K562 (cell line): Measurements from ENCODE around the gene OR8G5. TPM values are rescaled to one million over a fixed set of nuclear protein-coding genes. Genes with fewer than 3 reads are reported as not detected.

Experiments
- ATAC-seq: fragments of 200-7000 bp; cut with Tn5 transposase; 3 replicates; pipeline ENCODE4 v1.9.1; 2020; ENCODE audit warnings: moderate library complexity
- BruUV-seq: library from RNA; stranded (reverse); fragments of 400-500 nt; replicated peaks from 2 replicates; lab custom pipeline; 2021; lab: Mats Ljungman, UMichigan
- CTCF ChIA-PET: fragments of 300-600 bp; formaldehyde crosslinking; extraction: SDS; loops from one replicate; lab custom pipeline; 2021; ENCODE audit warnings: low intra/inter-chr PET ratio; lab: Yijun Ruan, JAX
- POLR2A ChIA-PET: fragments of 300-600, 350-650 bp; sonication (Branson Sonifier 250); formaldehyde crosslinking; extraction: SDS; loops from one replicate; lab custom pipeline; 2021; ENCODE audit warnings: antibody characterized with exemption, inconsistent platforms; lab: Yijun Ruan, JAX
- DNase-seq, 4 experiments: peaks; one replicate each; pipeline versions ENCODE4 v3.0.0 to v3.0.0-alpha.2; 2011 to 2018; ENCODE audit warnings: low spot score in 3 of 4, mixed read lengths in 3 of 4; ENCODE audit errors: extremely low read depth in 1 of 4
- FAIRE-seq: peaks from 2 replicates; lab custom pipeline; 2011; peaks lifted over from hg19 to GRCh38; lab: Jason Lieb, UNC
- H2AFZ ChIP-seq: 2 replicates; pipeline ENCODE4 v1.6.0; 2011; ENCODE audit warnings: low read depth, low read length, control low read depth, inconsistent platforms
- H3K27ac ChIP-seq: fragments of 200-600 bp; 3 replicates; pipeline ENCODE4 v1.8.0; 2011; ENCODE audit warnings: low read depth, mild to moderate bottlenecking, control low read depth, inconsistent platforms, low read length, moderate library complexity, mixed read lengths; ENCODE audit errors: extremely low read depth
- H3K27me3 ChIP-seq, 2 experiments: fragments of 300-600 bp in 1 of 2; 2 replicates in 1 of 2; 3 replicates in 1 of 2; pipeline versions ENCODE4 v1.6.0 to v1.8.0; 2011; ENCODE audit warnings: inconsistent platforms in 2 of 2, low read length in 2 of 2, mild to moderate bottlenecking in 1 of 2, mixed read lengths in 1 of 2, moderate library complexity in 1 of 2; ENCODE audit not compliant: control insufficient read depth in 2 of 2, insufficient read depth in 2 of 2
- H3K36me3 ChIP-seq: fragments of 300-600 bp; 3 replicates; pipeline ENCODE4 v1.8.0; 2011; ENCODE audit warnings: mild to moderate bottlenecking, low read length, inconsistent platforms; ENCODE audit not compliant: control insufficient read depth, insufficient read depth
- H3K4me1 ChIP-seq, 2 experiments: fragments of 200-600 bp in 1 of 2; replicated peaks in 1 of 2; 2 replicates in 1 of 2; 3 replicates in 1 of 2; pipeline versions ENCODE4 v1.5.1 to v1.8.0; 2011; ENCODE audit warnings: inconsistent platforms in 2 of 2, low read length in 2 of 2, mild to moderate bottlenecking in 1 of 2, mixed read lengths in 1 of 2, moderate library complexity in 1 of 2; ENCODE audit not compliant: control insufficient read depth in 2 of 2, insufficient read depth in 2 of 2
- H3K4me2 ChIP-seq: 2 replicates; pipeline ENCODE4 v1.6.1; 2011; ENCODE audit warnings: low read length, control low read depth, inconsistent platforms, mixed read lengths; ENCODE audit not compliant: insufficient read depth
- H3K4me3 ChIP-seq: fragments of 200-600 bp; sonication (generic), shearing (Covaris generic); 2 replicates; pipeline ENCODE4 v1.5.1; 2016; ENCODE audit warnings: control low read depth, inconsistent platforms
- H3K79me2 ChIP-seq: fragments of 200-600 bp; 3 replicates; pipeline ENCODE4 v1.8.0; 2011; ENCODE audit warnings: low read length, inconsistent platforms; ENCODE audit not compliant: control insufficient read depth, insufficient read depth
- H3K9ac ChIP-seq, 2 experiments: 2 replicates each; pipeline versions ENCODE4 v1.6.0 to v1.6.1; 2011; ENCODE audit warnings: low read depth in 2 of 2, low read length in 2 of 2, control low read depth in 1 of 2, inconsistent platforms in 1 of 2, mild to moderate bottlenecking in 1 of 2, mixed read lengths in 1 of 2; ENCODE audit not compliant: insufficient read depth in 1 of 2
- H3K9me1 ChIP-seq: one replicate; pipeline ENCODE4 v1.6.0; 2011; ENCODE audit warnings: inconsistent platforms, mild to moderate bottlenecking, low read length, moderate library complexity; ENCODE audit not compliant: control insufficient read depth, insufficient read depth
- H3K9me3 ChIP-seq: replicated peaks from 2 replicates; pipeline ENCODE4 v1.5.1; 2011; ENCODE audit warnings: low read depth, low read length, inconsistent platforms; ENCODE audit not compliant: control insufficient read depth, insufficient read depth
- H4K20me1 ChIP-seq: replicated peaks from 2 replicates; pipeline ENCODE4 v1.6.1; 2011; ENCODE audit warnings: low read length, inconsistent platforms, mixed read lengths; ENCODE audit not compliant: control insufficient read depth, insufficient read depth
- CSDE1 ChIP-seq, 2 experiments: fragments of 450-650 bp; IDR thresholded peaks; 2 replicates each; pipeline ENCODE4 v1.6.1; 2016; ENCODE audit warnings: mild to moderate bottlenecking in 1 of 2
- DDX20 ChIP-seq: fragments of 450-650 bp; IDR thresholded peaks from 2 replicates; pipeline ENCODE4 v1.6.1; 2016; ENCODE audit warnings: missing genetic modification characterization, low read depth, mild to moderate bottlenecking, missing compliant biosample characterization, moderate library complexity
- DMBX1 ChIP-seq: fragments of 250-450 bp; sonication (Bioruptor Pico); IDR thresholded peaks from 2 replicates; pipeline ENCODE4 v1.8.0; 2022; ENCODE audit warnings: inconsistent platforms, mild to moderate bottlenecking, moderate library complexity, borderline replicate concordance
- FOSL1 ChIP-seq: fragments of 200-800 bp; sonication (Bioruptor generic); conservative IDR thresholded peaks from 2 replicates; pipeline ENCODE4 v1.6.1; 2016; ENCODE audit warnings: missing genetic modification characterization, missing compliant biosample characterization
- KDM4B ChIP-seq, 2 experiments: fragments of 450-650 bp in 1 of 2; sonication (generic) in 1 of 2; IDR thresholded peaks; 2 replicates each; pipeline ENCODE4 v1.6.1; 2016 to 2017; ENCODE audit warnings: borderline replicate concordance in 2 of 2, antibody characterized with exemption in 1 of 2, low read depth in 1 of 2, mild to moderate bottlenecking in 1 of 2
- NFE2L1 ChIP-seq: fragments of 450-650 bp; IDR thresholded peaks from 2 replicates; pipeline ENCODE4 v1.6.1; 2016; ENCODE audit warnings: missing genetic modification characterization, low read depth, mild to moderate bottlenecking, missing compliant biosample characterization, moderate library complexity, borderline replicate concordance
- NFIC ChIP-seq: fragments of 450-650 bp; IDR thresholded peaks from 2 replicates; pipeline ENCODE4 v1.6.1; 2017; ENCODE audit warnings: mild to moderate bottlenecking, inconsistent platforms
- SMAD3 ChIP-seq: fragments of 450-650 bp; formaldehyde crosslinking; conservative IDR thresholded peaks from 2 replicates; pipeline ENCODE4 v1.4.0; 2020; ENCODE audit warnings: mild to moderate bottlenecking
- USF2 ChIP-seq: sonication (generic); formaldehyde crosslinking; IDR thresholded peaks from 2 replicates; pipeline ENCODE4 v1.5.0; 2020; ENCODE audit warnings: missing genetic modification reagents
- XRCC4 ChIP-seq: IDR thresholded peaks from one replicate; pipeline ENCODE4 v1.6.1; 2011; ENCODE audit not compliant: insufficient read depth, insufficient read length; ENCODE audit errors: extremely low read depth
- ZBTB1 ChIP-seq: sonication (generic); formaldehyde crosslinking; IDR thresholded peaks from 2 replicates; pipeline ENCODE4 v1.8.1; 2023; ENCODE audit warnings: missing genetic modification reagents, low read depth, mild to moderate bottlenecking, borderline replicate concordance
- ZKSCAN1 ChIP-seq: fragments of 150-350 bp; IDR thresholded peaks from 2 replicates; pipeline ENCODE4 v1.6.1; 2016; ENCODE audit warnings: low read depth, low read length
- ZNF644 ChIP-seq: fragments of 200-800 bp; sonication (Bioruptor generic); IDR thresholded peaks from 2 replicates; pipeline ENCODE4 v1.6.1; 2016; ENCODE audit warnings: low read depth, missing genetic modification characterization, missing compliant biosample characterization
- ZNF695 ChIP-seq: fragments of 450-650 bp; formaldehyde crosslinking; IDR thresholded peaks from 2 replicates; pipeline ENCODE4 v1.4.0; 2020; ENCODE audit warnings: mild to moderate bottlenecking, moderate library complexity
- ZNF766 ChIP-seq: fragments of 200-800 bp; sonication (Bioruptor generic); conservative IDR thresholded peaks from 2 replicates; pipeline ENCODE4 v1.6.1; 2016; ENCODE audit warnings: missing genetic modification characterization, missing compliant biosample characterization
- WGBS: fragments of 100-300 bp; shearing (Covaris generic); methylation state at CpG from one replicate; pipeline ENCODE4 v1.1.6; 2016; ENCODE audit warnings: low coverage, mixed read lengths; ENCODE audit not compliant: insufficient coverage; ENCODE audit errors: missing lambda C conversion rate; 5-methylcytosine and 5-hydroxymethylcytosine counted together
- in situ Hi-C: fragments of 300-500 bp; cut with MboI; formaldehyde crosslinking; loops from 4 replicates; pipeline ENCODE4 v1.15.0; 2018; ENCODE audit warnings: inconsistent platforms, mixed read lengths
- intact Hi-C: fragments of 100-400 bp; cut with micrococcal nuclease; formaldehyde crosslinking; loops from 2 replicates; pipeline ENCODE4 v1.14.2; 2022
- polyA plus RNA-seq, 8 experiments: library from polyadenylated mRNA; depleted of rRNA in 4 of 8; stranded (reverse) in 5 of 8; unstranded in 3 of 8; fragments of >200 nt; fragmentation: Nextera tagmentation in 2 of 8; fragmentation: Illumina TruSeq in 1 of 8; extraction: Ambion mirVana in 2 of 8; extraction: Trizol in 1 of 8; gene quantifications; 2 replicates each; pipeline versions ENCODE4 v1.2.1 to v1.2.3, GENCODE V29; 2011 to 2014; ENCODE audit warnings: inconsistent platforms in 1 of 8, missing spikeins in 1 of 8
- total RNA-seq, 7 experiments: library from RNA; depleted of rRNA in 6 of 7; stranded (reverse); fragments of >200 nt in 6 of 7; fragmentation: Illumina TruSeq in 2 of 7; extraction: Trizol in 2 of 7; gene quantifications; 2 replicates each; pipeline versions ENCODE4 v1.2.1 to v1.2.3, GENCODE V29; 2011 to 2021; ENCODE audit warnings: low replicate concordance in 1 of 7
- TF ChIP-seq, protein P1 (sequence below): sonication (generic); IDR thresholded peaks from 2 replicates; pipeline ENCODE4 v1.6.1; 2016
- TF ChIP-seq, protein P2 (sequence below): fragments of 250-450 bp; sonication (Bioruptor Pico); IDR thresholded peaks from 2 replicates; pipeline ENCODE4 v1.5.0; 2021; ENCODE audit warnings: mild to moderate bottlenecking, borderline replicate concordance

OR8G5 gene
- total and polyA plus RNA-seq, 9 of the 15 experiments (the other 6 are each of a cell fraction or from before 2014, with no cell fraction given): 0.18 to 3.8 (median 1.7) TPM

- Histone ChIP-seq H3K36me3 (0 out of 3 replicates have a peak, but pooled peaks cover under 1% of the 10 kb centered on the region), H3K9me3 (no peaks in the 10 kb centered on the region), H3K27ac (peak overlapping the region; percentile 65; the same call in 2 of the 3 replicates), H3K4me2 (0 out of 2 replicates have a peak overlapping the region, but pooled peaks have one; percentile 19), H4K20me1 (no peaks in the 10 kb centered on the region), H3K79me2 (no peaks in the 10 kb centered on the region), H3K4me3 (no peak overlapping the region), H3K9me1 (no peaks in the 10 kb centered on the region), H3K27me3 (no peaks in the 10 kb centered on the region), H3K9ac (no peak overlapping the region), H2AFZ (peak overlapping the region; percentile 40; the same call in 1 of the 2 replicates), H3K4me1 (peaks cover 0 to 3% of the 10 kb centered on the region in 2 experiments; a peak in 1 of 5 replicates)
- DNase-seq: peak in 1 of 4 experiments; percentile 15
- CTCF ChIA-PET: no interaction called here
- FAIRE-seq: no peak
- POLR2A ChIA-PET: interaction anchor here (0.8 kb wide), 1 partner anchor 13 kb away, joined by 3 read pairs; no protein-coding TSS in a partner anchor
- intact Hi-C loops (no loop called here), in situ Hi-C loops (no loop called here)
- BruUV-seq: no TSS peak
- ATAC-seq: peak; percentile 74
- 26% methylated on average over 5 of the region's 5 CpGs for WGBS
- peak; percentile 61; the same call in 1 of the 2 replicates for TF ChIP-seq ZNF644 (tag)
- TF ChIP-seq DDX20 (tag): peak; percentile 47; the same call in 1 of the 2 replicates
- TF ChIP-seq NFIC: no peak
- TF ChIP-seq, protein P1, sequence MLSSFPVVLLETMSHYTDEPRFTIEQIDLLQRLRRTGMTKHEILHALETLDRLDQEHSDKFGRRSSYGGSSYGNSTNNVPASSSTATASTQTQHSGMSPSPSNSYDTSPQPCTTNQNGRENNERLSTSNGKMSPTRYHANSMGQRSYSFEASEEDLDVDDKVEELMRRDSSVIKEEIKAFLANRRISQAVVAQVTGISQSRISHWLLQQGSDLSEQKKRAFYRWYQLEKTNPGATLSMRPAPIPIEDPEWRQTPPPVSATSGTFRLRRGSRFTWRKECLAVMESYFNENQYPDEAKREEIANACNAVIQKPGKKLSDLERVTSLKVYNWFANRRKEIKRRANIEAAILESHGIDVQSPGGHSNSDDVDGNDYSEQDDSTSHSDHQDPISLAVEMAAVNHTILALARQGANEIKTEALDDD: no peak
- TF ChIP-seq ZKSCAN1: no peak
- TF ChIP-seq, protein P2, sequence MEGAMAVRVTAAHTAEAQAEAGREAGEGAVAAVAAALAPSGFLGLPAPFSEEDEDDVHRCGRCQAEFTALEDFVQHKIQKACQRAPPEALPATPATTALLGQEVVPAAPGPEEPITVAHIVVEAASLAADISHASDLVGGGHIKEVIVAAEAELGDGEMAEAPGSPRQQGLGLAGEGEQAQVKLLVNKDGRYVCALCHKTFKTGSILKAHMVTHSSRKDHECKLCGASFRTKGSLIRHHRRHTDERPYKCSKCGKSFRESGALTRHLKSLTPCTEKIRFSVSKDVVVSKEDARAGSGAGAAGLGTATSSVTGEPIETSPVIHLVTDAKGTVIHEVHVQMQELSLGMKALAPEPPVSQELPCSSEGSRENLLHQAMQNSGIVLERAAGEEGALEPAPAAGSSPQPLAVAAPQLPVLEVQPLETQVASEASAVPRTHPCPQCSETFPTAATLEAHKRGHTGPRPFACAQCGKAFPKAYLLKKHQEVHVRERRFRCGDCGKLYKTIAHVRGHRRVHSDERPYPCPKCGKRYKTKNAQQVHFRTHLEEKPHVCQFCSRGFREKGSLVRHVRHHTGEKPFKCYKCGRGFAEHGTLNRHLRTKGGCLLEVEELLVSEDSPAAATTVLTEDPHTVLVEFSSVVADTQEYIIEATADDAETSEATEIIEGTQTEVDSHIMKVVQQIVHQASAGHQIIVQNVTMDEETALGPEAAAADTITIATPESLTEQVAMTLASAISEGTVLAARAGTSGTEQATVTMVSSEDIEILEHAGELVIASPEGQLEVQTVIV (CRISPR knock-in tag): no peak
- peak; percentile 68 for TF ChIP-seq USF2 (CRISPR knock-in tag)
- TF ChIP-seq XRCC4: no peak
- no peak for TF ChIP-seq CSDE1 (IDR thresholded peaks at IDR 0.05)
- no peak for TF ChIP-seq KDM4B (IDR thresholded peaks at IDR 0.05; ENCODE audit: borderline replicate concordance in 2 of 2, low read depth in 1 of 2)
- TF ChIP-seq NFE2L1 (tag): peak; percentile 39; the same call in 1 of the 2 replicates
- peak; percentile 86 for TF ChIP-seq ZNF766
- no peak for TF ChIP-seq ZBTB1
- TF ChIP-seq FOSL1 (tag): peak; percentile 42; the same call in 1 of the 2 replicates
- TF ChIP-seq SMAD3: no peak
- TF ChIP-seq ZNF695: no peak
- TF ChIP-seq DMBX1: 0 out of 2 replicates have a peak, but pooled peaks have one; percentile 40
Observed at GRCh38 chr11:124238512-124238911, 17.7 kb upstream of the OR8G5 start.
